ENCODE results near the gene SLC25A26.

DNA sequence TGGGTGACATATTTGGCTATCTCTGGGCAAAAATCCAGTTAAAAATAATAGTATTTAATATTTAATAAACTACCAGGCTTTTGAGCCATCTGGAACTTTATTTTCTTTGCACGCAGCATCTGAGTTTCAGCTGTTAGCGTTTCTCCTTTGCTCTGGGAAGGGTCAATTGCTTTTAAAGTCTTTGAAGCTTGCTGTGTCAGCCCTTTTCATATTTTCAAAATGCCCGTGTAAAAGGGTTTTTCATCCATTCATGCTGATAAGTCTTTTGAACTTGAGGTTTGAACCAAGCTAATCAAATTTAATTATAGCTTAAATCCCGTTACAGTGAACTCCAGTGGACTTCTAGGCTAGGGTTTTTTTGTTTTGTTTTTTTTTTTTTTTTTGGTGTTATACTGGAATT lies 79.1 kb downstream of the SLC25A26 start:
- TF ChIP-seq, protein P1, sequence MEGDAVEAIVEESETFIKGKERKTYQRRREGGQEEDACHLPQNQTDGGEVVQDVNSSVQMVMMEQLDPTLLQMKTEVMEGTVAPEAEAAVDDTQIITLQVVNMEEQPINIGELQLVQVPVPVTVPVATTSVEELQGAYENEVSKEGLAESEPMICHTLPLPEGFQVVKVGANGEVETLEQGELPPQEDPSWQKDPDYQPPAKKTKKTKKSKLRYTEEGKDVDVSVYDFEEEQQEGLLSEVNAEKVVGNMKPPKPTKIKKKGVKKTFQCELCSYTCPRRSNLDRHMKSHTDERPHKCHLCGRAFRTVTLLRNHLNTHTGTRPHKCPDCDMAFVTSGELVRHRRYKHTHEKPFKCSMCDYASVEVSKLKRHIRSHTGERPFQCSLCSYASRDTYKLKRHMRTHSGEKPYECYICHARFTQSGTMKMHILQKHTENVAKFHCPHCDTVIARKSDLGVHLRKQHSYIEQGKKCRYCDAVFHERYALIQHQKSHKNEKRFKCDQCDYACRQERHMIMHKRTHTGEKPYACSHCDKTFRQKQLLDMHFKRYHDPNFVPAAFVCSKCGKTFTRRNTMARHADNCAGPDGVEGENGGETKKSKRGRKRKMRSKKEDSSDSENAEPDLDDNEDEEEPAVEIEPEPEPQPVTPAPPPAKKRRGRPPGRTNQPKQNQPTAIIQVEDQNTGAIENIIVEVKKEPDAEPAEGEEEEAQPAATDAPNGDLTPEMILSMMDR (IDR thresholded peaks at IDR 0.05), result no peak
- TF ChIP-seq POLR2AphosphoS5 (IDR thresholded peaks at IDR 0.05) (no peak), POLR2A (IDR thresholded peaks at IDR 0.05) (no peak)

Data from gastroesophageal sphincter (tissue), 3 donors.